Activated CD4-positive, alpha-beta T cell treated with anti-CD3 and anti-CD28 coated beads, Interleukin-2, amount 50 U/mL, for 4 hours (primary cell): Measurements from ENCODE around the gene EPPIN.
"Not testable (repeated sequence)": the region's sequence is repeated elsewhere in the genome, so short reads cannot be mapped to it uniquely, and the experiment has no call there.

ENCODE experiments used
- DNase-seq, 2 experiments: peaks; one replicate each; pipeline ENCODE4 v3.0.0-alpha.2; 2020

The EPPIN gene

DNA sequence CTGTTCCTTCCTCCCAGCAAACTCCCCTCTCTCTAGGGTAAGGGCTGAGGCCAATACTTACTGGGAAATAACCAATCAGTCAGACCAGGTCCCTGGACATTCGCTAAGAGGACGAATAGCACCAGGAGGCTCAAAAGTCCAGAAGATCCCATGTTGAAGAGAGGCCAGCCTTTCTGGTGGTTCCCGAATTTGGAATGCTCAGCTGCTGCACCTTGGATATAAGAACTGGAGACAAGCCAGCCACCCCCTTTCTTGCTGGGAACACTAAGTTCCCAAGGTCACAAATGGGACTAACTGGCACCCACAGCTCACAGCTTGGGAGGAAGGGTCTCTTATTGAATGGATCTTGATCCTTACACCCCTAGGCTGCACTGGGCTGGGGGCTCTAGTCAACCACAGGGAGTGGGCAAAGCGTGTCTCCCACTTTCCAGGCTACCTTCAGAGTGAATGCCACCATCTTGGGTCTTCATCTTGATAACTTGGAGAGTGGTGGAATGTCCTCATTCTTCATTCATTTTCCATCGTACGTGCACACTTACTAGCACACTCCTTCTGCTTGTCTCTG lies at the start of gene EPPIN:
EPPIN (minus strand) TSS at position 196 of the 565 bp plus-strand sequence; CDS start at position 152, 44 bp downstream.
- no peak for DNase-seq

GRCh38 chr20:45595235-45595634 lies 48.0 kb upstream of the EPPIN start:
- DNase-seq: no peak

GRCh38 chr20:45593498-45593897 lies 46.3 kb upstream of the EPPIN start:
- no peak for DNase-seq

DNA sequence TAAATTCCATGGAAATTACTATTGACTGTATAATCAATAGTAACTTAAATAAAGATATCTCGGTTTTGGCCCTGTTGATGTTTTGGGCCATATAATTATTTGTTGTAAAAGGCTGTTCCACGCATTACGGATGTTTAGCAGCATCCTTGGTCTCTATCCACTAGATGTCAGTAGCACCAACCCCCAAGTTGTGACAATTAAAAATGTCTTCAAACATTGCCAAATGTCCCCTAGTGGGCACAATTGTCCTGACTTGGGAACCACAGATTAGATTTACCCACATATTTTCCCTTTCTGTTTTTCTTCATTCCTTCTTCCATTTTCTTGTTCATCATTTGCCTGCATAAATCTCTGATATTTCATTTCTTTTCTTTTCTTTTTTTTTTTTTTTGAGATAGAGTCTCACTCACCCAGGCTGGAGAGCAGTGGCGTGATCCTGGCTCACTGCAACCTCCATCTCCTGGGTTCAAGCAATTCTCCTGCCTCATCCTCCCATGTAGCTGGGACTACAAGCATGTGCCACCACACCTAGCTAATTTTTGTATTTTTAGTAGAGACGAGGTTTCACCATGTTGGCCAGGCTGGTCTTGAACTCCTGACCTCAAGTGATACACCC lies 45.5 kb upstream of the EPPIN start:
- no peak for DNase-seq

DNA sequence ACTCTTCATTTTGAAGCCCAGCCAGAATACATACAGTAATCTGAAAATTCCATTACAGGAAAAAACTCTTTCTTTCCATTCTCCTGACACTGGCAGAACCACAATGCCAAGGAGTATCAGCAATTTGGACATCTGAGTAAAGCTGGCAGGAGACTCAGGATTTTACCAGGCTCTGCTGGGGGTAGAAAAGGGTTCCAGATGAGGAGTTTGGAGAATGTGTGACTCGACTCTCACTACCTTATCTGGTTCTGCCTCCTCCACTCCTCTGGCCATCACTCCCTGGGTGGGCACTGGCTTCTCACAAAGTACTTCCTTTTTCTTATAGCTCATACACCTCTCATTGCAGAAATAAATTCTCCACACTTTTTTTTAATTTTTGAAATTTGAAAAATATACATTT lies 42.5 kb upstream of the EPPIN start:
- DNase-seq: no peak

GRCh38 chr20:45588800-45589199 lies 41.6 kb upstream of the EPPIN start:
- DNase-seq: no peak

DNA sequence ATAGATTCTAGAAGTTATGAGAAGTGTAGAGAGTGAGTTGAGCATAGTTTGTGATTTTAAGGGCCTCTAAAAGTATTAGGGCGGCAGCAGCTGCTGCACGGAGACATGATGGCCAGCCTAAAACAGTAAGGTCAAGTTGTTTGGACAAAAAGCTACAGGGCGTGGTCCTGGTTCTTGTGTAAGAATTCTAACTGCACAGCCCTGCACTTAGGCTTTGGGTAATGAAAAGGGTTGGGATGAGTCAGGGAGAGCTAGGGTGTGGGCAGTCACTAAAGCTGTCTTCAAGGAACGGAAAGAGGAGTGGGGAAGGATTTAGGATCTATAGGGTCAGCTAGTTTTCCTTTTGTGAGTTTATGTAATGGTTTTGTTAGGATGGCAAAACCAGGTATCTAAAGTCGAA lies 38.8 kb upstream of the EPPIN start:
- not testable (repeated sequence) for DNase-seq

DNA sequence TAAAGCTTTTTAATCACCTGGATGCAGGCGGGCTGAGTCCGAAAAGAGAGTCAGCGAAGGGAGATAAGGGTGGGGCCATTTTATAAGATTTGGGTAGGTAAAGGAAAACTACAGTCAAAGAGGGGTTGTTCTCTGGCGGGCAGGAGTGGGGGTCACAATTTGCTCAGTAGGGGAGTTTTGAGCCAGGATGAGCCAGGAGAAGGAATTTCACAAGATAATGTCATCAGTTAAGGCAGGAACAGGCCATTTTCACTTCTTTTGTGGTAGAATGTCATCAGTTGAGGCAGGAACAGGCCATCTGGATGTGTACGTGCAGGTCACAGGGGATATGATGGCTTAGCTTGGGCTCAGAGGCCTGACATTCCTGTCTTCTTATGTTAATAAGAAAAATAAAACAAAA lies 37.1 kb upstream of the EPPIN start:
- not testable (repeated sequence) for DNase-seq

DNA sequence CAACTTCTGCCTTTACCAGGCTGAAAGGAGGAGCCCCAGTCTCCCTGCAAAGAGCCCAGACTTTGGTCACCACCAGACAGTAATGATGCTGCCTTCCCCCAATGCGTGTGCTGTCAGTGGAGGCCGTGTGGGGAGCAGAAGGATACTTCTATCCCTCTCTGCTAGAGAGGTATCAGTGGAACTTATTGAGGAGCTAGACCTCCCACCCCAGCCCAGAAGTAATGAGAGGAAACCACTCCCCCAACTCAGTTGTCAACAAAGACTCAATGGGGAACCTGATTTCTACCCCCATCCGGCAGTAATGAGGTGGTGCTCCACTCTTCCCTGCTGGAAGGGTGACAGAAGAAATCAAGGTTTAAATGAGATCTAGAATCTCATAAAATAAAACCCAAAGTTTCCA lies 36.3 kb upstream of the EPPIN start:
- DNase-seq: no peak

DNA sequence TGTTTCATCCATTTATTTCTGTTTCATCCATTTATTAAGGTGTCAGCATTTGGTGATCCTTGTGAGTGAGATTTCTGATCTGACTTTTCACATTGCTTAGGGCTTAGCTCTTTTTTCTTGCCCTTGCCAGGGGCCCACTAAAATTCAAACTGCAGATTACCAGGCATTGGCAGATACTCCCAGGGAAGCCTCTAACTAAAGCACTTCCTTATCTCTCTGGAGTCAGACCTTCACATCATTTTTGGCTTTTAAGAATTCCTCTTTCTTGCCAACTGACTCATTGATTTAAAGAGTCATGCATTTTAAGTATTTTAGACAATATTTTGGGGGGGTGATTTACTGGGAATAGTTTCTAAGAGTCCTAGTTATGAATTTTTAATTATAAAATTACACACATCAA lies 34.5 kb upstream of the EPPIN start:
- DNase-seq: no peak

DNA sequence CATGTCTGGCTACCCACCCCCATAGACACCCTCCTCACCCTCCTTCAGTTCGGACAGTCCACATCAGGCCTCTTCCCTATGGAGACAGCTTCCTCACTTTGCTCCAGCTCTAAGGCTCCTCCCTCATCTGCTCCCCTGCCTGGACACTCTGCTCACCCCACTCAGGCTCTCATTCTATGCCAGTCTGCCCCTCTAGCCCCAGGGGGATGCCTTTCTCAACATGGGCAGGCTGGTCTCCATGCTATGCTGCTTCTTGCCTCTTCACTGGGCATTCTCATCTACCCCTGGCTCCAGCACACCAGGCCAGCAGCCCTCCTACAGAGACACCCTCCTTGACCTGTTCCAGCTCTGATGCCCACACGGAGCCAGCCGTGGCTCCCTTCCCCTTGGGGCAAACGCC lies 32.0 kb upstream of the EPPIN start, which contains the start of gene WFDC8:
WFDC8 (minus strand) TSS at position 101 of the 400 bp plus-strand sequence; CDS start at position 64, 37 bp downstream.
- no peak for DNase-seq

- no peak for DNase-seq
Measured at GRCh38 chr20:45578231-45578630, 31.0 kb upstream of the EPPIN start.

- DNase-seq: no peak
Measured at GRCh38 chr20:45576995-45577394, 29.8 kb upstream of the EPPIN start.

GRCh38 chr20:45575931-45576330 lies 28.7 kb upstream of the EPPIN start:
- DNase-seq: no peak

- not testable (repeated sequence) for DNase-seq
Measured at GRCh38 chr20:45569650-45570049, 22.4 kb upstream of the EPPIN start.

- DNase-seq: no peak
Measured at GRCh38 chr20:45564760-45565276, 17.6 kb upstream of the EPPIN start.

DNA sequence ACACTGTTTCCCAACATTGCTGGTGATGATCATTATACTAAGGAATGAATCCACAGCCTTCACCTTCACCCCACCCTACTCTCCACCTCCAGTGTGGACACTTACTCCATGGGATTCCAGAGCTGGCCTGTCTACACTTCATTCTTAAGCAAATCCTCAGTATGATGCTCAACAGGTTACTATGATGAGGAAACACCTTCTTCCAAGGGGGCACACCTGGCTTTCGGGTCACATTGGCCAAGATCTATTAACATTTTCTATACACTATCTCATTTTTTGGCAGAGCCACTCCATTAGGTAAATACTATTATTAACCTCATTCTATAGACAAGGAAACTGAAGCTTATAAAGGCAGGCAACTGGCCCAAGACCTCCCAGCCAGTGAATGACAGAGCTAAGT lies 8.0 kb upstream of the EPPIN start:
- DNase-seq: no peak

DNA sequence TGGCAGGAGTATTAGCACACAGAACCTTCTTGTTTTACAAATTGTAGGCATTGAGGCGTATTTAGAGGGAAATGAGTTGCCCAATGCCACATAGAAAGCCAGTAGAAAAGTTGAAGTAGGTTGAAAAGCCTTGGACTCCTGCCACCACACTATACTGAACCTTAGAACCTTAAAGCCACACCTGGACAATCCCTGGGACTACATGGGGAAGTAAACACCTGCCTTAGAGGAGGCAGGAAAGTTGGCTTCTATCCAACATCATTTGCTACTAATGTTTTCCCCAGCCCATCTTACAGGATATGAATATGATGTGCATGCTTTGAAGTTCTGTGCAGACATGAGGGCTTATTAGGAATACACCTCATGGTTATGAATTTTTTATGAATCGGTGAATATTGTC lies 5.3 kb upstream of the EPPIN start:
- no peak for DNase-seq

GRCh38 chr20:45550765-45551164 lies 3.6 kb upstream of the EPPIN start:
- DNase-seq: no peak

DNA sequence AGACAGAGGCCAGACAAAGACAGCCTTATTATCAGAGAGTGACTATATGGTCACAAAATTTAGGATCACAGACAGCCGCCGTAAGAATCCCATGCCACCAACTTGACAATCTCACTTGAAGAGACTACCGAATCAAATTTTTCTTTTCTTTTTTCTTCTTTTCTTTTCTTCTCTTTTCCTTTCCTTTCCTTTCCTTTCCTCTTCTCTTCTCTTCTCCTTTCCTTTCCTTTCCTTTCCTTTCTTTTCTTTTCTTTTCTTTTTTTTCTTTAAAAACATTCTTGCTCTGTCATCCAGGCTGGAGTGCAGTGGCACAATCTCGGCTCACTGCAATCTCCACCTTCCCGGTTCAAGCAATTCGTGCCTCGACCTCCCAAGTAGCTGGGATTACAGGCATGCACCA lies 1.2 kb upstream of the EPPIN start:
- DNase-seq: no peak

DNA sequence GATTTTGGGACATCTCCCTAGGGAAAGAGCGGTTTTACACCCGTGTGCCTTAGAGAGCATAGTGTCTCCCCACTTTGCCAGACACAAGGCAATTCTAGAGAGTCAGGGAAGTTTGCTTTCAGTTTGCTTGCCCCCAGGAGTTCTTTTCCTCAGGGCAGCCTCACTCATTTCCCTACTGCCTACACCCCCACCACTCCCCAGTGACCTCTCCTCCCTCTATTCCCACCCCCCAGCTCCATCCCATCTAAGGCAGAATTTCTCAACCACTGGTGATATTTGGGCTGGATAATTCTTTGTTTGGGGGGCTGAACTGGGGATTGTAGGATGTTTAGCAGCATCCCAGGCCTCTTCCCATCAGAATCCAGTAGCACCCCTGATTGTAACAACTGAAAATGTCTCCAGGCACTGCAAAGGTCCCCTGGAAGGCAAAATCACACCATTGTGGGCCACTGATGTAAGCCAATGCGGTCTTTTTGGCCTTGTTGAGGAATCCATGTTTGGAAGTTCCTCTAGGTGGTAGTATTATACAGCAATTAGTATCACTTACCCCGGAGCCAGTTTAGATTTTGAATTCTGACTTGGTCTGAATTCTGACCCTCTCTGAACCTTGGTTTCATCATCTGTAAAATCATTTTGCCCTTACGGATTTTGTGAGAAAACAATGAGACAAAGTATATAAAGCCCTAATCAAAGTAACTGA lies 1.3 kb downstream of the EPPIN start:
- no peak for DNase-seq

GRCh38 chr20:45545351-45545750 lies 1.9 kb downstream of the EPPIN start:
- no peak for DNase-seq

GRCh38 chr20:45539382-45539781 lies 7.8 kb downstream of the EPPIN start, which contains the start of gene WFDC6:
TSS of gene WFDC6 (minus strand) at chr20:45539482. CDS start at chr20:45539407, 75 bp downstream.
- DNase-seq: no peak

DNA sequence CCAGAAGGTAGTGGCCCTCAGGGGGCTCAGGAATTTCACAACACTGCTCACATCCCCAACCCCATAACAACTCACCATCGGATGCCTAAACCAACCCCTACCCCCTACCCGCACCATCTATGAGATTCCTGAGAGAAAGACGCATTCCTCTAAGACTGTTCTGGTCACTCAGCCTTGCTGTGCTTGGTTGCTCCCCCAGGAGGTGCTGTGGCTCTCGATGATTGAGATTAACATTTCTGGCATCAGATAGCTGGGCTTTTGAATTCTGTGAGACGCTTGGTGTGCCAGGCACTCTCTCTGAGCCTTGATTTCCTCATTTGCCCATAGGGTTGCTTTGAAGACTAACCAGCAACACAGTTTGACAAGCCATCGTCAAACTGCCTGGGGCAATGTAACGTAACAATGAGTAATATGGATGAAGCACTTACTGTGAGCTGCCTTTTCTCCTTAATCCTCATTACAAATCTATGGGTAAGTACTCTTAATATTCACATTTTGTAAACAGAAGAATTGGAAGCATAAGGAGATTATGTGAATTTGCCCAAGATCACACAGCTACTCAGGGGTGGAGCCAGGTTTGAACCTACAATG lies 8.9 kb downstream of the EPPIN start:
- no peak for DNase-seq
